Activated CD4-positive, alpha-beta T cell treated with anti-CD3 and anti-CD28 coated beads for 48 hours (primary cell): ENCODE results near the gene SPRED1.

ENCODE experiments used
- DNase-seq: peaks from one replicate; pipeline ENCODE4 v3.0.0-alpha.2; 2020

Gene SPRED1

GRCh38 chr15:38367476-38367875 lies 114.8 kb downstream of the SPRED1 start:
- no peak for DNase-seq

DNA sequence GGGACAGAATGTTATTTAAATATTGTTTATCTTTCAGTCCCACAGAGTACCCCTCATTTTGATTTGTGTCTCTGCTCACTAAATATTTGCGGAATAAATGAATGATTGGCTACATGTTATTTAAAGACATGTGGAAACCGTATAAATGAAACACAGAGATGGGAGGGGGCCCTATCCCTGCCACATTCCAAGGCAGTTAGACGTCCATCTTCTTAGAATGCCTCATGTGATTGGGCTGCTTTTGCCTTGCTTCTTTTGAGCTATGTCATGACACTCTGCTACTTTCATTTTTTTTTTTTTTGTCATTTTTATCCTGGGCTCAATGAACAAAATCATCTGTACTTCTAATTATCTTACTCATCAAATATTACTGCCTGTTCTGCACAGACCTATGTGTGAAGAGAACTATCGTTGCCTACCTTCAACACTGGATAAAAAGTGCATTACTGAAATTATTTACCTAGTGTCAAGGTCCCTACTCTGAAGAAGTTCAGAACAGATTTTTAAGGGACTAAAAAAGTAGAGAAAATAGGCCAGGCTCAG lies 117.4 kb downstream of the SPRED1 start:
- DNase-seq = no peak

DNA sequence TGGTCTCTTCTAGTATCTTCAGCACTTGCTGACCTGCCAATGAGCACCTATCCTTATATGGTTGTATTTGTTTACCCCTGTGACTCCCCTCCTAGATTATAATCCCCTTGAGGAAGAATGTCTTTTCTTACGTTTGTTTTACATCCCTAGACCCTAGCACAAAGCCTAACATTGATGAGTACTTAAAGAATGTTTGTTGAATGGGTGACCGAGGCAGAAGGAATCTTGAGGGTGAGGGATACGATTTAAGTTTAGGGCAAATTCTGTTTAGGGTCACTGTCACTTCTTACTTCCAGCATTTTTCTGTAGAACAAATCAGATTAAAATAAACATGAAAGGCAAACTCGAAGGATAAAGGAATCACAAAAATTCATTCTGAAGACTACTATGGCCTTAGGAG lies 120.4 kb downstream of the SPRED1 start:
- DNase-seq = no peak

DNA sequence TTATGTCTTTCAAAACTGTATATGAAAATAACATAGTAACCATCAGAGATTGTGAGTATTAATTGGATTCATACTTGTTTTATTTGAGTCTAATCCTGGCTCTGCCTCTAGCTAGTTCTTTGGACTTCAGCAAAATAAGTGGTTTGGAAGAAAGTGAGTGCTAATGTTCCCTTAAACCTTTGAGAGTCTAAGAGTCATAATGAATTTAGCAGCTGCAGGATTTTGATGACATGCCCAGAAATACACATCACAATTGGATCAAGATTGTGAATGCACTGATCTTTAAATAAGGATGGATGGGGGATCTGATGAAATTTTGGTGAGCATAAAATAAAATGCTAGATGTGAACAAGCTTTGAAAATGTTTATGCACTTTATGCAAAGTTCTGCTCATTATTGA lies 121.4 kb downstream of the SPRED1 start:
- no peak for DNase-seq

GRCh38 chr15:38374556-38374955 lies 121.9 kb downstream of the SPRED1 start:
- no peak for DNase-seq

DNA sequence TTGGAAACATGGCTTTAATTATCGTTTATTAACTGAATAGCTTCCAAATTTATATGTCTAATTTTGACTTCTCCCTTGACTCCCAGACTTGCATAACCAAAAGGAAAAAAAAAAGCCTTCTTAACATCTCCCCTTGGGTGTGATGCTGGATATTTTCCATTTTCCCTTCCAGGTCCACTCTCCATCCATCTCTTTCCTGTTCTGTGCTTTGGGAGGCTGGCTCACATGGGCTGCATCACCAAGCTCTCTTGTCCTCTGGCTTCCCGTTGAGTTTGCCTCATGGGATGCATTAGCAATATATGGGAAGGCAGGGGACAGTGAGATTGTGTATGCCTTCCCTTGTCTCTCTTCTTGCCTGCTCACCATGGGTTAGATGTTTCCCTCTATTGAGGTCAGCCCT lies 123.4 kb downstream of the SPRED1 start:
- DNase-seq = no peak

- DNase-seq = no peak
These were observed 125.0 kb downstream of the SPRED1 start for GRCh38 chr15:38377636-38378035.

GRCh38 chr15:38378161-38378560 lies 125.5 kb downstream of the SPRED1 start:
- no peak for DNase-seq

GRCh38 chr15:38389924-38390542 lies 137.4 kb downstream of the SPRED1 start:
- DNase-seq = peak; percentile 79

- DNase-seq = no peak
These were observed 138.6 kb downstream of the SPRED1 start for GRCh38 chr15:38391191-38391590.

GRCh38 chr15:38398134-38398533 lies 145.5 kb downstream of the SPRED1 start:
- DNase-seq = no peak

DNA sequence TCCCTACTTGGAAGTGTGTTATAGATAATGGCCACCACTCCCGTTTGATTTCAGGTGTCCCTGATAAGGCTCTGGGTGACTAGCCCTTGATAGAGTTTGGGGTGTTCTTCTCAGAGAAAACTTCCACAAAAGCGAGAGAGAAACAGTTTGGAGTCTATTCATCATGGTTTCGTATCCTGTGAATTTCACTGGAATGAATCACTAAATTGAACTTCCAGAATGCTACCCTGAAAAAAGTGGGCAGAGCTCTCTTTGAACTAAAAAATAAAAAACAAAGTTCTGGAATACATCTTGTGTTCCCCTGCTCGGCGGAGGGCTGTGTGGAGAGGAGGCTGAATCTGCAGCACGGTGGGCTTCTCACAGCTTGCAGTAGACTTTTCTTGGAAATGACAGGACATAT lies 148.5 kb downstream of the SPRED1 start:
- no peak for DNase-seq

GRCh38 chr15:38401701-38402100 lies 149.1 kb downstream of the SPRED1 start:
- no peak for DNase-seq

GRCh38 chr15:38406436-38406835 lies 153.8 kb downstream of the SPRED1 start:
- peak; percentile 12 for DNase-seq
